Erythroblast (primary cell): ENCODE results near the gene ANKRD33B.
"Not testable (repeated sequence)": the region's sequence is repeated elsewhere in the genome, so short reads cannot be mapped to it uniquely, and the experiment has no call there.

Experiments
- DNase-seq, 2 experiments: peaks; one replicate each; lab custom pipeline; 2025; lab: John Stamatoyannopoulos, UW
- GATA1 ChIP-seq: IDR thresholded peaks from 2 replicates; pipeline ENCODE4 v1.6.1; 2011; ENCODE audit warnings: low read depth, mild to moderate bottlenecking, control low read depth, low read length, moderate library complexity
- POLR2A ChIP-seq: IDR thresholded peaks from 2 replicates; pipeline ENCODE4 v1.6.1; 2011; ENCODE audit warnings: mild to moderate bottlenecking, low read length

The ANKRD33B gene

GRCh38 chr5:10563945-10564837 is at the start of gene ANKRD33B:
ANKRD33B (plus strand) TSS chr5:10564070; CDS start chr5:10564468, 398 bp downstream.
- TF ChIP-seq GATA1, result no peak
- no peak for TF ChIP-seq POLR2A

GRCh38 chr5:10514572-10514971 is 49.3 kb upstream of the ANKRD33B start:
- not testable (repeated sequence) for DNase-seq

More at GRCh38 chr5:10563945-10564837, at the start of gene ANKRD33B:
- peak; percentile 39 to 49 for DNase-seq

- no peak for TF ChIP-seq GATA1
- no peak for TF ChIP-seq POLR2A
- no peak for DNase-seq
Observed at GRCh38 chr5:10515492-10515891, 48.4 kb upstream of the ANKRD33B start.

GRCh38 chr5:10518347-10518746 is 45.5 kb upstream of the ANKRD33B start:
- no peak for DNase-seq
- TF ChIP-seq GATA1 (no peak), POLR2A (no peak)

GRCh38 chr5:10519729-10520128 is 44.1 kb upstream of the ANKRD33B start:
- DNase-seq, result no peak
- TF ChIP-seq POLR2A (no peak), GATA1 (no peak)

- DNase-seq, result no peak
- TF ChIP-seq POLR2A, result no peak
- TF ChIP-seq GATA1, result no peak
Observed at GRCh38 chr5:10520706-10521105, 43.2 kb upstream of the ANKRD33B start.

- peak in 1 of 2 experiments; percentile 39 for DNase-seq
- no peak for TF ChIP-seq GATA1
- TF ChIP-seq POLR2A, result no peak
Observed at GRCh38 chr5:10521466-10522223, 42.2 kb upstream of the ANKRD33B start.

- TF ChIP-seq GATA1 (no peak), POLR2A (no peak)
Observed at GRCh38 chr5:10522224-10522611, 41.7 kb upstream of the ANKRD33B start.

GRCh38 chr5:10524376-10525123 is 39.3 kb upstream of the ANKRD33B start:
- TF ChIP-seq POLR2A, result no peak
- TF ChIP-seq GATA1, result no peak
- no peak for DNase-seq

More at GRCh38 chr5:10522224-10522611, 41.7 kb upstream of the ANKRD33B start:
- no peak for DNase-seq

GRCh38 chr5:10525124-10525495 is 38.8 kb upstream of the ANKRD33B start:
- peak in 1 of 2 experiments; percentile 11 for DNase-seq
- TF ChIP-seq POLR2A, result no peak
- TF ChIP-seq GATA1, result no peak

GRCh38 chr5:10527281-10527950 is 36.5 kb upstream of the ANKRD33B start:
- no peak for DNase-seq
- TF ChIP-seq GATA1, result no peak

GRCh38 chr5:10528056-10528816 is 35.6 kb upstream of the ANKRD33B start:
- DNase-seq, result peak in 1 of 2 experiments; percentile 5
- TF ChIP-seq GATA1, result no peak
- no peak for TF ChIP-seq POLR2A
